T-helper 2 cell treated with Interferon-gamma antibody and Interleukin-4, amounts not matched to agents 5 μg/mL and 100 μg/mL, for 36 hours (primary cell): ENCODE measurements around the gene POLDIP3.
"Not testable (repeated sequence)": the region's sequence is repeated elsewhere in the genome, so short reads cannot be mapped to it uniquely, and the experiment has no call there.

Experiments used
- DNase-seq: peaks from one replicate; pipeline ENCODE4 v3.0.0; 2021; ENCODE audit warnings: low spot score
- H3K27ac Mint-ChIP-seq: one replicate; pipeline ENCODE4 v1.8.0; 2021; ENCODE audit warnings: mild to moderate bottlenecking, mixed read lengths
- H3K27me3 Mint-ChIP-seq: one replicate; pipeline ENCODE4 v1.8.0; 2021; ENCODE audit warnings: low read depth, mixed read lengths
- H3K36me3 Mint-ChIP-seq: one replicate; pipeline ENCODE4 v1.8.0; 2021; ENCODE audit warnings: low read depth, mixed read lengths
- H3K4me1 Mint-ChIP-seq: one replicate; pipeline ENCODE4 v1.8.0; 2021; ENCODE audit warnings: low read depth, mixed read lengths
- H3K4me3 Mint-ChIP-seq: one replicate; pipeline ENCODE4 v1.8.0; 2022; ENCODE audit warnings: mild to moderate bottlenecking, moderate library complexity, mixed read lengths
- H3K9me3 Mint-ChIP-seq: one replicate; pipeline ENCODE4 v1.8.0; 2021; ENCODE audit warnings: mixed read lengths

The POLDIP3 gene

GRCh38 chr22:42560381-42560780 lies 54.3 kb downstream of the POLDIP3 start:
- H3K27ac Mint-ChIP-seq, result no peak overlapping the region
- no peaks in the 10 kb centered on the region for H3K9me3 Mint-ChIP-seq
- peaks cover 4% of the 10 kb centered on the region for H3K4me1 Mint-ChIP-seq
- no peaks in the 10 kb centered on the region for H3K27me3 Mint-ChIP-seq
- no peak for DNase-seq
- H3K36me3 Mint-ChIP-seq, result no peaks in the 10 kb centered on the region
- no peak overlapping the region for H3K4me3 Mint-ChIP-seq

GRCh38 chr22:42553475-42554361 lies 61.0 kb downstream of the POLDIP3 start, which contains the start of gene SERHL2:
TSS of gene SERHL2 (plus strand) at chr22:42553956. CDS start at chr22:42554021, 65 bp downstream.
- Mint-ChIP-seq H3K27me3 (peaks cover 3% of the 10 kb centered on the region), H3K27ac (peak within 1 kb of the TSS; percentile 52), H3K9me3 (no peaks in the 10 kb centered on the region), H3K4me1 (peaks cover 18% of the 10 kb centered on the region), H3K36me3 (no peaks in the 10 kb centered on the region), H3K4me3 (peak within 1 kb of the TSS; percentile 82)
- DNase-seq, result peak; percentile 86

- H3K27me3 Mint-ChIP-seq, DNase-seq, H3K9me3 Mint-ChIP-seq, H3K36me3 Mint-ChIP-seq: not testable (repeated sequence)
- Mint-ChIP-seq H3K27ac (peak overlapping the region; percentile 76), H3K4me3 (peak overlapping the region; percentile 63), H3K4me1 (peaks cover 18% of the 10 kb centered on the region)
Observed at GRCh38 chr22:42552294-42552647, 62.4 kb downstream of the POLDIP3 start.

- no peaks in the 10 kb centered on the region for H3K9me3 Mint-ChIP-seq
- DNase-seq, result no peak
- peaks cover 5% of the 10 kb centered on the region for H3K27me3 Mint-ChIP-seq
- H3K4me3 Mint-ChIP-seq, result no peak overlapping the region
- H3K4me1 Mint-ChIP-seq, result peaks cover 18% of the 10 kb centered on the region
- no peak overlapping the region for H3K27ac Mint-ChIP-seq
- no peaks in the 10 kb centered on the region for H3K36me3 Mint-ChIP-seq
Observed at GRCh38 chr22:42549331-42550060, 65.2 kb downstream of the POLDIP3 start.

GRCh38 chr22:42548597-42549330 lies 65.9 kb downstream of the POLDIP3 start:
- DNase-seq, result no peak
- no peak overlapping the region for H3K27ac Mint-ChIP-seq
- H3K9me3 Mint-ChIP-seq, result no peaks in the 10 kb centered on the region
- peaks cover 16% of the 10 kb centered on the region for H3K4me1 Mint-ChIP-seq
- no peak overlapping the region for H3K4me3 Mint-ChIP-seq
- H3K27me3 Mint-ChIP-seq, result peaks cover 6% of the 10 kb centered on the region
- H3K36me3 Mint-ChIP-seq, result no peaks in the 10 kb centered on the region

GRCh38 chr22:42548126-42548525 lies 66.6 kb downstream of the POLDIP3 start:
- H3K4me1 Mint-ChIP-seq, result peaks cover 16% of the 10 kb centered on the region
- not testable (repeated sequence) for DNase-seq, H3K27me3 Mint-ChIP-seq, H3K36me3 Mint-ChIP-seq, H3K27ac Mint-ChIP-seq, H3K4me3 Mint-ChIP-seq, H3K9me3 Mint-ChIP-seq

- H3K27ac Mint-ChIP-seq, result no peak overlapping the region
- no peak for DNase-seq
- H3K9me3 Mint-ChIP-seq, result no peaks in the 10 kb centered on the region
- H3K4me3 Mint-ChIP-seq, result no peak overlapping the region
- H3K4me1 Mint-ChIP-seq, result peaks cover 13% of the 10 kb centered on the region
- H3K27me3 Mint-ChIP-seq, result peaks cover 7% of the 10 kb centered on the region
- no peaks in the 10 kb centered on the region for H3K36me3 Mint-ChIP-seq
Observed at GRCh38 chr22:42547562-42547961, 67.1 kb downstream of the POLDIP3 start.

- Mint-ChIP-seq H3K4me1 (no peaks in the 10 kb centered on the region), H3K27ac (no peak overlapping the region), H3K36me3 (no peaks in the 10 kb centered on the region), H3K9me3 (no peaks in the 10 kb centered on the region), H3K27me3 (peaks cover 8% of the 10 kb centered on the region), H3K4me3 (no peak overlapping the region)
- DNase-seq, result no peak
Observed at GRCh38 chr22:42544686-42545085, 70.0 kb downstream of the POLDIP3 start.

- H3K4me3 Mint-ChIP-seq, H3K4me1 Mint-ChIP-seq, H3K9me3 Mint-ChIP-seq, DNase-seq, H3K27me3 Mint-ChIP-seq, H3K27ac Mint-ChIP-seq, H3K36me3 Mint-ChIP-seq: not testable (repeated sequence)
Observed at GRCh38 chr22:42539236-42539771, 75.4 kb downstream of the POLDIP3 start.

GRCh38 chr22:42537199-42537831 lies 77.4 kb downstream of the POLDIP3 start:
- H3K9me3 Mint-ChIP-seq, H3K36me3 Mint-ChIP-seq, H3K4me3 Mint-ChIP-seq, H3K27me3 Mint-ChIP-seq, DNase-seq: not testable (repeated sequence)
- peaks cover 21% of the 10 kb centered on the region for H3K4me1 Mint-ChIP-seq
- H3K27ac Mint-ChIP-seq, result peak overlapping the region; percentile 57

- DNase-seq, H3K27me3 Mint-ChIP-seq, H3K36me3 Mint-ChIP-seq, H3K27ac Mint-ChIP-seq, H3K4me3 Mint-ChIP-seq, H3K9me3 Mint-ChIP-seq: not testable (repeated sequence)
- H3K4me1 Mint-ChIP-seq, result peaks cover 23% of the 10 kb centered on the region
Observed at GRCh38 chr22:42536634-42537033, 78.0 kb downstream of the POLDIP3 start.

GRCh38 chr22:42536166-42536565 lies 78.5 kb downstream of the POLDIP3 start:
- Mint-ChIP-seq H3K4me3 (no peak overlapping the region), H3K27me3 (peaks cover 2% of the 10 kb centered on the region), H3K27ac (no peak overlapping the region), H3K4me1 (peaks cover 23% of the 10 kb centered on the region), H3K9me3 (no peaks in the 10 kb centered on the region), H3K36me3 (no peaks in the 10 kb centered on the region)
- DNase-seq, result no peak

GRCh38 chr22:42535082-42535731 lies 79.5 kb downstream of the POLDIP3 start:
- H3K36me3 Mint-ChIP-seq, DNase-seq, H3K27me3 Mint-ChIP-seq, H3K27ac Mint-ChIP-seq, H3K4me3 Mint-ChIP-seq, H3K9me3 Mint-ChIP-seq: not testable (repeated sequence)
- peaks cover 23% of the 10 kb centered on the region for H3K4me1 Mint-ChIP-seq
